Activated T-cell treated with anti-CD3 and anti-CD28 coated beads, Interleukin-2, amount 50 U/mL, for 48 hours (primary cell): Measurements from ENCODE around the gene CYP19A1.

Source experiments
- DNase-seq, 2 experiments: peaks; one replicate each; pipeline ENCODE4 v3.0.0-alpha.2; 2020

The CYP19A1 gene

GRCh38 chr15:51356983-51357382 is 18.6 kb upstream of the CYP19A1 start:
- DNase-seq, result no peak

GRCh38 chr15:51356147-51356546 is 17.8 kb upstream of the CYP19A1 start:
- DNase-seq, result no peak

GRCh38 chr15:51355096-51355495 is 16.7 kb upstream of the CYP19A1 start:
- no peak for DNase-seq

- no peak for DNase-seq
Observed at GRCh38 chr15:51353976-51354375, 15.6 kb upstream of the CYP19A1 start.

GRCh38 chr15:51350723-51351122 is 12.3 kb upstream of the CYP19A1 start:
- no peak for DNase-seq

- no peak for DNase-seq
Observed at GRCh38 chr15:51349156-51349844, 10.9 kb upstream of the CYP19A1 start.

- DNase-seq, result no peak
Observed at GRCh38 chr15:51348688-51349087, 10.3 kb upstream of the CYP19A1 start.

GRCh38 chr15:51346136-51346535 is 7.7 kb upstream of the CYP19A1 start:
- DNase-seq, result no peak

- no peak for DNase-seq
Observed at GRCh38 chr15:51343466-51343865, 5.1 kb upstream of the CYP19A1 start.

GRCh38 chr15:51342227-51342999 is 4.0 kb upstream of the CYP19A1 start:
- DNase-seq, result no peak

- DNase-seq, result no peak
Observed at GRCh38 chr15:51341366-51342226, 3.2 kb upstream of the CYP19A1 start, which contains the start of gene GLDN. Gene GLDN (plus strand): TSS chr15:51341655. CDS start chr15:51341685, 30 bp downstream.

- DNase-seq, result no peak
Observed at GRCh38 chr15:51335538-51336410, 2.6 kb downstream of the CYP19A1 start.

GRCh38 chr15:51335087-51335486 is 3.3 kb downstream of the CYP19A1 start:
- DNase-seq, result no peak

GRCh38 chr15:51334011-51334451 is 4.4 kb downstream of the CYP19A1 start:
- DNase-seq, result no peak

GRCh38 chr15:51333571-51333970 is 4.8 kb downstream of the CYP19A1 start:
- DNase-seq, result no peak

- DNase-seq, result no peak
Observed at GRCh38 chr15:51332206-51333147, 5.9 kb downstream of the CYP19A1 start.

GRCh38 chr15:51331141-51331540 is 7.3 kb downstream of the CYP19A1 start:
- DNase-seq, result no peak

- no peak for DNase-seq
Observed at GRCh38 chr15:51328926-51329325, 9.5 kb downstream of the CYP19A1 start.

GRCh38 chr15:51327081-51327480 is 11.3 kb downstream of the CYP19A1 start:
- DNase-seq, result no peak

- DNase-seq, result no peak
Observed at GRCh38 chr15:51325167-51325566, 13.2 kb downstream of the CYP19A1 start.

GRCh38 chr15:51323749-51324148 is 14.6 kb downstream of the CYP19A1 start:
- DNase-seq, result no peak
